ENCODE measurements around the gene CA7. TPM values are rescaled to one million over a fixed set of nuclear protein-coding genes. Genes with fewer than 3 reads are reported as not detected.

Gene CA7
- total RNA-seq, result not detected in 2 replicates

GRCh38 chr16:66844342-66845079 lies at the start of gene CA7:
CA7 (plus strand) TSS chr16:66844414; CDS start chr16:66844488, 74 bp downstream.
- DNase-seq (ENCODE audit: extremely low read depth, low read depth, low spot score), result no peak

- no peak for DNase-seq (ENCODE audit: extremely low read depth, low read depth, low spot score)
Observed at GRCh38 chr16:66798161-66798560, 46.1 kb upstream of the CA7 start.

- no peak for DNase-seq (ENCODE audit: extremely low read depth, low read depth, low spot score)
Observed at GRCh38 chr16:66800856-66801255, 43.4 kb upstream of the CA7 start.

GRCh38 chr16:66801320-66802105 lies 42.7 kb upstream of the CA7 start, which contains the start of gene TERB1:
TERB1 (minus strand) TSS chr16:66801584; CDS start chr16:66796798, 4,786 bp downstream.
- no peak for DNase-seq (ENCODE audit: extremely low read depth, low read depth, low spot score)

GRCh38 chr16:66802159-66802558 lies 42.1 kb upstream of the CA7 start:
- no peak for DNase-seq (ENCODE audit: extremely low read depth, low read depth, low spot score)

- DNase-seq (ENCODE audit: extremely low read depth, low read depth, low spot score), result no peak
Observed at GRCh38 chr16:66809765-66810164, 34.4 kb upstream of the CA7 start.

GRCh38 chr16:66810391-66810790 lies 33.8 kb upstream of the CA7 start:
- DNase-seq (ENCODE audit: extremely low read depth, low read depth, low spot score), result no peak

- no peak for DNase-seq (ENCODE audit: extremely low read depth, low read depth, low spot score)
Observed at GRCh38 chr16:66811043-66811442, 33.2 kb upstream of the CA7 start.

- no peak for DNase-seq (ENCODE audit: extremely low read depth, low read depth, low spot score)
Observed at GRCh38 chr16:66814734-66815133, 29.5 kb upstream of the CA7 start.

GRCh38 chr16:66824006-66824405 lies 20.2 kb upstream of the CA7 start:
- no peak for DNase-seq (ENCODE audit: extremely low read depth, low read depth, low spot score)

- DNase-seq (ENCODE audit: extremely low read depth, low read depth, low spot score), result no peak
Observed at GRCh38 chr16:66830422-66831404, 13.5 kb upstream of the CA7 start, which contains the start of gene NAE1. NAE1 (minus strand) TSS chr16:66830976; CDS start chr16:66830899, 77 bp downstream.

GRCh38 chr16:66832190-66832589 lies 12.0 kb upstream of the CA7 start:
- DNase-seq (ENCODE audit: extremely low read depth, low read depth, low spot score), result no peak

GRCh38 chr16:66832661-66833305 lies 11.4 kb upstream of the CA7 start:
- DNase-seq (ENCODE audit: extremely low read depth, low read depth, low spot score), result no peak

GRCh38 chr16:66834746-66835145 lies 9.5 kb upstream of the CA7 start:
- no peak for DNase-seq (ENCODE audit: extremely low read depth, low read depth, low spot score)

- DNase-seq (ENCODE audit: extremely low read depth, low read depth, low spot score), result no peak
Observed at GRCh38 chr16:66840883-66841282, 3.3 kb upstream of the CA7 start.

- DNase-seq (ENCODE audit: extremely low read depth, low read depth, low spot score), result no peak
Observed at GRCh38 chr16:66841366-66841765, 2.8 kb upstream of the CA7 start.

GRCh38 chr16:66842765-66843164 lies 1.4 kb upstream of the CA7 start:
- no peak for DNase-seq (ENCODE audit: extremely low read depth, low read depth, low spot score)

GRCh38 chr16:66843191-66843590 lies 1.0 kb upstream of the CA7 start:
- no peak for DNase-seq (ENCODE audit: extremely low read depth, low read depth, low spot score)

GRCh38 chr16:66844009-66844341 lies 239 bp upstream of the CA7 start:
- no peak for DNase-seq (ENCODE audit: extremely low read depth, low read depth, low spot score)

- DNase-seq (ENCODE audit: extremely low read depth, low read depth, low spot score), result no peak
Observed at GRCh38 chr16:66845080-66845410, 831 bp downstream of the CA7 start.

All from glomerular endothelial cell (primary cell).